DND-41 (cell line): ENCODE data around the gene IFIT1.

Source experiments
- ATAC-seq: fragments of 200-7000 bp; cut with Tn5 transposase; 3 replicates; pipeline ENCODE4 v1.9.1; 2021; ENCODE audit warnings: low read depth; ENCODE audit not compliant: insufficient read depth
- DNase-seq: peaks from one replicate; pipeline ENCODE4 v3.0.0-alpha.2; 2020
- H2AFZ ChIP-seq: 2 replicates; pipeline ENCODE4 v1.6.0; 2012; ENCODE audit warnings: low read depth, low read length
- H3K27ac ChIP-seq: 2 replicates; pipeline ENCODE4 v1.5.1; 2012; ENCODE audit warnings: low read length, inconsistent platforms
- H3K27me3 ChIP-seq: fragments of 200-600 bp; sonication (generic); 2 replicates; pipeline ENCODE4 v1.6.0; 2012; ENCODE audit warnings: low read length, mild to moderate bottlenecking, inconsistent platforms; ENCODE audit not compliant: insufficient read depth, poor library complexity
- H3K36me3 ChIP-seq: 2 replicates; pipeline ENCODE4 v1.5.1; 2012; ENCODE audit warnings: low read length, inconsistent platforms; ENCODE audit not compliant: insufficient read depth
- H3K4me1 ChIP-seq: 2 replicates; pipeline ENCODE4 v1.5.1; 2012; ENCODE audit warnings: mild to moderate bottlenecking, low read length; ENCODE audit not compliant: insufficient read depth
- H3K4me2 ChIP-seq: 2 replicates; pipeline ENCODE4 v1.6.0; 2012; ENCODE audit warnings: mild to moderate bottlenecking, moderate library complexity, low read length, inconsistent platforms; ENCODE audit not compliant: insufficient read depth
- H3K4me3 ChIP-seq, 2 experiments: fragments of 200-600 bp in 1 of 2; shearing (Covaris generic) in 1 of 2; 2 replicates each; pipeline ENCODE4 v1.5.1; 2012 to 2016; ENCODE audit warnings: inconsistent platforms in 2 of 2, low read length in 2 of 2, mild to moderate bottlenecking in 2 of 2, low read depth in 1 of 2, moderate library complexity in 1 of 2
- H3K79me2 ChIP-seq: 2 replicates; pipeline ENCODE4 v1.6.0; 2012; ENCODE audit warnings: low read length, inconsistent platforms; ENCODE audit not compliant: insufficient read depth
- H3K9ac ChIP-seq: 2 replicates; pipeline ENCODE4 v1.6.0; 2012; ENCODE audit warnings: low read depth, mild to moderate bottlenecking, inconsistent platforms, low read length, moderate library complexity
- H3K9me3 ChIP-seq: 2 replicates; pipeline ENCODE4 v1.5.1; 2012; ENCODE audit warnings: low read length, moderate library complexity, mild to moderate bottlenecking, inconsistent platforms; ENCODE audit not compliant: insufficient read depth, severe bottlenecking
- H4K20me1 ChIP-seq: 2 replicates; pipeline ENCODE4 v1.6.0; 2012; ENCODE audit warnings: low read length; ENCODE audit not compliant: insufficient read depth
- EZH2 ChIP-seq: IDR thresholded peaks from 3 replicates; pipeline ENCODE4 v1.6.1; 2012; ENCODE audit warnings: borderline replicate concordance, low read depth, mild to moderate bottlenecking, moderate library complexity, low read length, inconsistent platforms; ENCODE audit not compliant: severe bottlenecking
- TF ChIP-seq, protein P1 (sequence below): IDR thresholded peaks from 2 replicates; pipeline ENCODE4 v1.5.1; 2012; ENCODE audit warnings: borderline replicate concordance, low read length, moderate library complexity, mild to moderate bottlenecking; ENCODE audit not compliant: poor library complexity, severe bottlenecking; ENCODE audit errors: extremely low read depth

The IFIT1 gene

DNA sequence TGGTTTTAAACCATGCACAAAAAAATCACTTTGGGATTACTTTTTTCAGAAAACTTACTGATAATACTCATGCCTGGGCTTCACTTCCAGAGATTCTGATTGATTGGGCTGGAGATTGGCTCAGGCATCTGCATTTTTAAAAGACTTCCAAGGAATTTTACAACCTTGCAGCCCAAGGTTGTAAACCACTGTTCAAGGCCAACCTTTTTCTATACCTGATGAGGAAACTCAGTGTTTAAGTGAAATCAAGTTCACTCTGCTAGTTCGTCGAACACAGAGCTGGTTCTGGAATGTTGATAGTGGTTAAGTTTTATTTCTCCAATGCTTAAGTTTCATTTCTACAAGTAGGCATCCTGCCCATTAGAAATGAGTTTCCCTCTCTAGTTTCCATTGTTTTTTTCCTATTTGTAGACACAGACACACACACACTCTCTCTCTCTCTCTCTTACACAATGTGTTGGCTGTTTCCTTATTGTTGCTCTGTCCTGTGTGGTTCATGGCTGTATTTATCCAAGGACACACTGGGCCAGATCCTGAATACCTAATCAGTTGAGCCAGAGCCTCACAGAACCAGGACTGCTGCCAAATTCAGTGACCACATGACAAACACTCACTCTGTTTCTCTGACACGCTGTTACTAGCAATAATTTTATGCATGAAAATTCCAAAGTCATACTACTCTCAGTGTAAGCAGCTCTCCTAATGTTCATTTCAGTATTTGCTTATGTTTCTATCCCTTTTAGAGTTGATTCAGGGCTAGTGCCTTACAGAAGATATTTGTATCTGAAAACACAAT is 18.3 kb upstream of the IFIT1 start:
- no peak for DNase-seq

DNA sequence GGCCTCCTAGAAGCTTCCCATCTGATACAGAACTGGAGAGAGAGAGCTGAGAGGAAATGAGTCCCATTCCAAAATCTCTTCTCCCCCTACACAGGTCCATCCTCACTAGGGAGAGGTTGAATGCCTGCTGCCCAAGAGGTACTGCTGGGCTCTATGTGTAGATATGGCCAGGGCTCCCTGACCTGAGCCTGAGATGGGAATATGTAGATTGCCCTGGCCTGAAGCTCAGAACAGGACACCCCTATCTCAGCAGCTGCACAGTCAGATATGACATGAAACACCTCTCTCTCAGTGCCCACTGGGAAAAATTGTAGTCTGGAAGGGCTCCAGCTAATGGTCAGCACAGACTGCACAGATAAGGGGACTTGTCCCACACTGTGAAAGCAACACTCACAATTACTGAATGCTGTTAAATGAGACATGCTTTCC is 17.7 kb upstream of the IFIT1 start:
- no peak overlapping the region for H3K4me2 ChIP-seq

More for the DNA sequence above, 18.3 kb upstream of the IFIT1 start:
- Histone ChIP-seq H3K27ac (no peak overlapping the region), H3K36me3 (no peaks in the 10 kb centered on the region), H3K4me3 (no peak overlapping the region), H3K4me1 (no peaks in the 10 kb centered on the region), H4K20me1 (no peaks in the 10 kb centered on the region), H3K9me3 (no peaks in the 10 kb centered on the region), H3K79me2 (no peaks in the 10 kb centered on the region), H3K27me3 (no peaks in the 10 kb centered on the region), H3K4me2 (no peak overlapping the region), H3K9ac (no peak overlapping the region), H2AFZ (no peak overlapping the region)
- TF ChIP-seq, protein P1, sequence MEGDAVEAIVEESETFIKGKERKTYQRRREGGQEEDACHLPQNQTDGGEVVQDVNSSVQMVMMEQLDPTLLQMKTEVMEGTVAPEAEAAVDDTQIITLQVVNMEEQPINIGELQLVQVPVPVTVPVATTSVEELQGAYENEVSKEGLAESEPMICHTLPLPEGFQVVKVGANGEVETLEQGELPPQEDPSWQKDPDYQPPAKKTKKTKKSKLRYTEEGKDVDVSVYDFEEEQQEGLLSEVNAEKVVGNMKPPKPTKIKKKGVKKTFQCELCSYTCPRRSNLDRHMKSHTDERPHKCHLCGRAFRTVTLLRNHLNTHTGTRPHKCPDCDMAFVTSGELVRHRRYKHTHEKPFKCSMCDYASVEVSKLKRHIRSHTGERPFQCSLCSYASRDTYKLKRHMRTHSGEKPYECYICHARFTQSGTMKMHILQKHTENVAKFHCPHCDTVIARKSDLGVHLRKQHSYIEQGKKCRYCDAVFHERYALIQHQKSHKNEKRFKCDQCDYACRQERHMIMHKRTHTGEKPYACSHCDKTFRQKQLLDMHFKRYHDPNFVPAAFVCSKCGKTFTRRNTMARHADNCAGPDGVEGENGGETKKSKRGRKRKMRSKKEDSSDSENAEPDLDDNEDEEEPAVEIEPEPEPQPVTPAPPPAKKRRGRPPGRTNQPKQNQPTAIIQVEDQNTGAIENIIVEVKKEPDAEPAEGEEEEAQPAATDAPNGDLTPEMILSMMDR: no peak
- TF ChIP-seq EZH2: no peak
- no peak for ATAC-seq

DNA sequence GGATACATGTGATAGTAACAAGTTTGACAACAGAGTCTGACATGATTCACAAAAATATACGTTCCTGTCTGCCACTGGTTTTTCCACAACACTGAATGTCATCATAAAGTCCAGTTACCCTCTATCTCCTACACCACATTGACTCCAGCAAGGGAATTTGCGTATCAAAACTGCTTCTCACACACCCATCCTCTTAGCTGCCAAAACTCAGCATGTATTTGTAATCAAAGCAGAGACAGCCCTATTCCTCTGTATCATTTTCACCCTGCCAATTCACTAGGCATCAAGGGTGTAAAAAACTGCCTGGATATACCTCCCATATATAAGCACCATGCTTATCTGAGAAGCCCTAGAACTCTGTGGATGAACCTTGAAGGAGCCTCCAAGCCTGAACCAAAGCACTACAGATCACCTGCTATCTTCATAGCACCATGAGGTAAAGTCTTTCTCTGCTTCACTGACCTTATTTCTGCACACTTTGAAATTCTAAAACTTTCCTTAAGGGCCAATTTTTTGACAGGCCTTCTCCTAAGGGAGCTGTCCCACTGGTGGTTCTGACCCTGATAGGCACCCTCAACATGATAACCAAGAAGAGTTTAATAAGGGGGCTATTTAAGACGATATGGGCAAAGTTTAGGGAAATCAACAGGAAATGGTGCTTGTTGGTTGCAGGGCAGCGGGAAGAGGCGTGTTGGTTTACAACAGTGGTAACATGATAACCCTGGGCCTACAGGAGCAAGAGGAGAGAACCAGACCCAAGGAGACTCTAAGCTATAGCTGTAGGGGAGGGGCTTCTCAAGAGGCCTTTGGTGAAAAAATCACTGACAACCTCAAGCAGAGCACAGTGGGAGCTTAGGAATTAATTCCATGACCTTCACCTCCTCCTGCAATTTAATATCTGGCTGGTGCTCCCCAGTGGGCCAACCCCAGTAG is 14.5 kb upstream of the IFIT1 start, which contains the start of gene IFIT1B:
IFIT1B (plus strand) TSS at position 352 of the 933 bp plus-strand sequence; CDS start at position 432, 80 bp downstream.
- ATAC-seq (no peak), DNase-seq (no peak)
- H3K4me3 ChIP-seq: no peak within 1 kb of the TSS
- no peaks in the 10 kb centered on the region for H3K36me3 ChIP-seq
- H3K79me2 ChIP-seq: no peaks in the 10 kb centered on the region
- H3K27ac ChIP-seq: no peak within 1 kb of the TSS
- no peaks in the 10 kb centered on the region for H4K20me1 ChIP-seq
- no peaks in the 10 kb centered on the region for H3K9me3 ChIP-seq
- no peak for TF ChIP-seq EZH2
- TF ChIP-seq, protein P1: no peak
- H3K27me3 ChIP-seq: no peaks in the 10 kb centered on the region
- H3K4me2 ChIP-seq: no peak within 1 kb of the TSS
- H3K9ac ChIP-seq: no peak within 1 kb of the TSS
- no peak within 1 kb of the TSS for H2AFZ ChIP-seq
- H3K4me1 ChIP-seq: no peaks in the 10 kb centered on the region

More for the DNA sequence above, 17.7 kb upstream of the IFIT1 start:
- Histone ChIP-seq H3K4me1 (no peaks in the 10 kb centered on the region), H3K27me3 (no peaks in the 10 kb centered on the region), H3K79me2 (no peaks in the 10 kb centered on the region), H3K9me3 (no peaks in the 10 kb centered on the region), H2AFZ (no peak overlapping the region), H4K20me1 (no peaks in the 10 kb centered on the region), H3K36me3 (no peaks in the 10 kb centered on the region), H3K27ac (no peak overlapping the region), H3K4me3 (no peak overlapping the region), H3K9ac (no peak overlapping the region)
- TF ChIP-seq, protein P1: no peak
- no peak for TF ChIP-seq EZH2
- DNase-seq (no peak), ATAC-seq (no peak)
